ENCODE results near the gene CMTM8.

CMTM8 gene

GRCh38 chr3:32198714-32199113, 39.8 kb upstream of the CMTM8 start:
- TF ChIP-seq CTCF (IDR thresholded peaks at IDR 0.05; ENCODE audit: insufficient read depth, low read depth, low read length, missing control alignments), result no peak
- DNase-seq (ENCODE audit: low read depth), result no peak
- no peak overlapping the region for H3K4me3 ChIP-seq (ENCODE audit: low read depth, low read length)

GRCh38 chr3:32200490-32200889, 38.0 kb upstream of the CMTM8 start:
- no peak for DNase-seq (ENCODE audit: low read depth)
- no peak for TF ChIP-seq CTCF (IDR thresholded peaks at IDR 0.05; ENCODE audit: insufficient read depth, low read depth, low read length, missing control alignments)
- no peak overlapping the region for H3K4me3 ChIP-seq (ENCODE audit: low read depth, low read length)

- no peak for DNase-seq (ENCODE audit: low read depth)
- TF ChIP-seq CTCF (IDR thresholded peaks at IDR 0.05; ENCODE audit: insufficient read depth, low read depth, low read length, missing control alignments), result no peak
- H3K4me3 ChIP-seq (ENCODE audit: low read depth, low read length), result no peak overlapping the region
Observed at GRCh38 chr3:32200992-32201758, 37.3 kb upstream of the CMTM8 start.

GRCh38 chr3:32202496-32202895, 36.0 kb upstream of the CMTM8 start:
- TF ChIP-seq CTCF (IDR thresholded peaks at IDR 0.05; ENCODE audit: insufficient read depth, low read depth, low read length, missing control alignments), result no peak
- no peak for DNase-seq (ENCODE audit: low read depth)

GRCh38 chr3:32203854-32204253, 34.6 kb upstream of the CMTM8 start:
- no peak overlapping the region for H3K4me3 ChIP-seq (ENCODE audit: low read depth, low read length)
- TF ChIP-seq CTCF (IDR thresholded peaks at IDR 0.05; ENCODE audit: insufficient read depth, low read depth, low read length, missing control alignments), result no peak
- no peak for DNase-seq (ENCODE audit: low read depth)

More at GRCh38 chr3:32202496-32202895, 36.0 kb upstream of the CMTM8 start:
- no peak overlapping the region for H3K4me3 ChIP-seq (ENCODE audit: low read depth, low read length)

GRCh38 chr3:32208447-32208846, 30.0 kb upstream of the CMTM8 start:
- no peak overlapping the region for H3K4me3 ChIP-seq (ENCODE audit: low read depth, low read length)
- DNase-seq (ENCODE audit: low read depth), result no peak
- TF ChIP-seq CTCF (IDR thresholded peaks at IDR 0.05; ENCODE audit: insufficient read depth, low read depth, low read length, missing control alignments), result no peak

- no peak for DNase-seq (ENCODE audit: low read depth)
- no peak overlapping the region for H3K4me3 ChIP-seq (ENCODE audit: low read depth, low read length)
- TF ChIP-seq CTCF (IDR thresholded peaks at IDR 0.05; ENCODE audit: insufficient read depth, low read depth, low read length, missing control alignments), result no peak
Observed at GRCh38 chr3:32215185-32215584, 23.3 kb upstream of the CMTM8 start.

All from GM12865 (cell line).